GM18499 (cell line): Measurements from ENCODE around the gene DDX10.
"Not testable (repeated sequence)": the region's sequence is repeated elsewhere in the genome, so short reads cannot be mapped to it uniquely, and the experiment has no call there.

Source experiments
- ATAC-seq: cut with Tn5 transposase; IDR thresholded peaks from one replicate; pipeline ENCODE4 v1.9.1; 2021; ENCODE audit warnings: moderate number of reproducible peaks; ENCODE audit not compliant: insufficient read depth, unreplicated experiment

The DDX10 gene

GRCh38 chr11:108758458-108758857 lies 93.6 kb downstream of the DDX10 start:
- ATAC-seq, result no peak

DNA sequence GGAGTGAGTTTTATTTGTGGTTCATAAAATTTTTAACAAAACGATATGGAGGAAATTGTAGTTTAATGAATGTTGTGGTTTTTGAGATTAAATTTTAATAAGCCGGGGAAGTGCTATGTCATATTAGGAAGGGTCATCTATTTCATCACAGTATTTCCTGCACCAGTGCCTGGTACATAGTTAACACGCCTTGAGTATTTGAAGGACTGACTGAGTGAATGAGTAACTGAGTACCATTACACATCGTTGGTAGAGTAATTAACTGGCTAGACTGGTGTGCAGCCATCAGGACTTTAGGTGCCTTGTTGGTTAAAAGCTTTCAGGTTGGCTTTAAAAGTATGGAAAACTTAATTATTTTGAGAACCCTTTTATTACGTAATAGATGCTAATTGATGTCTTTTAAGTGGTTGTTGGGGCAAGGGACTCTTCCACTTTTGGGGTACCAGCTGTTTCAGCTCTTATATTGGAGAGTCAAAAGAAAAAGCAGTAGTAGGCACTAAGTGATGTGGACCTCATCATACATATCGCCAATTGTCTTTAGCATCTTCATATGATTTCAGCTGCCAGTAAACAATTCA lies 101.8 kb downstream of the DDX10 start:
- ATAC-seq, result no peak

DNA sequence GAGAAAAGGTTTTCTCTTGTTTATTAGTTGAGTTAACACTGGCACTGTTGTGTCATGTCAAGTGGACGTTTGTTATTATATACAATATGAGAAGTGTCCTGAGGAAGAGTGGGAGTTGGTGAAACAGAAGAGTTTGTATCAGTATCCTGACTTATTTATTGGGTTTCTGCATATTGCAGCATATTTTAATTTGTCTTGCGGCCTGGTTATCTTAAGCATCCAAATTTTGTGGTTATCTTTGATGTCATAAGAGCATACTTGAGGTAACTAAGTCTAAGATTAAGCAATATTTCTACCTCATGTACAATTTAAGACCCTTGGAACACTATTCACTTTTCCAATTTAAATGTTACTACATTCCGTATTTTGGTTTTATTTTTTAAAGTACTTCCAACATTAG lies 103.5 kb downstream of the DDX10 start:
- ATAC-seq, result no peak

GRCh38 chr11:108768964-108769363 lies 104.1 kb downstream of the DDX10 start:
- ATAC-seq, result no peak

DNA sequence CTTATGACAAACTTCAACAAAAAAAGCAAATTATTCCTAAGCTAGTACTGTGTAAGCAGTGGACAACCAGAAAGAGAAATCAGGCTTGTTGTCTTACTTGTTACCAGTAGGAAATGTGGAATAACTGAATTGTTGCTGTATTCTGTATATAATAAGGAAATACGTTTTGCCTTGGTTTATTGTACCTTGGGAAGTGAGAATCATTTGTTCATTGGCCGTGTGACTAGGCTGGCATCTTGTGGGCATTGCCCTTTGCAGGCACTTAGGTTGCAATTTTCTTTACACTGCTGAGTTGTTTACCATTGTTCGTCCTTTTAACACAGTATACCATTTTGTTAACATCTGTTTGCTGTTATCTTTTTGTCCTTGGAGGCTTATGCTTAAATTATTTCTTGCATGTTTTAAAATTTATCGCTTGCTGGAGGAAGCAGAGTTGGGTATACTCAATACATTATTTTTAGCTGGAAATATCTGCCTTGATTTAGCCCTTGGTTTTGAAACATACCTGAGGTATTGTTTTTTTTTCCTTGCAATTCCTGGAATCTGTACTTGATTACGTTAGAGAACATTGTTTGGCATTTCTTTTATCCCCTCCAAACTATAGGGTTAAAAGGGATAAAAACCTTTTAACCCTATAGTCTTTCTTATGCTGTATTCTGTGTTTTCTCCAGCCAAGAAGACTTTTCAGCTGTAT lies 109.3 kb downstream of the DDX10 start:
- ATAC-seq, result no peak

DNA sequence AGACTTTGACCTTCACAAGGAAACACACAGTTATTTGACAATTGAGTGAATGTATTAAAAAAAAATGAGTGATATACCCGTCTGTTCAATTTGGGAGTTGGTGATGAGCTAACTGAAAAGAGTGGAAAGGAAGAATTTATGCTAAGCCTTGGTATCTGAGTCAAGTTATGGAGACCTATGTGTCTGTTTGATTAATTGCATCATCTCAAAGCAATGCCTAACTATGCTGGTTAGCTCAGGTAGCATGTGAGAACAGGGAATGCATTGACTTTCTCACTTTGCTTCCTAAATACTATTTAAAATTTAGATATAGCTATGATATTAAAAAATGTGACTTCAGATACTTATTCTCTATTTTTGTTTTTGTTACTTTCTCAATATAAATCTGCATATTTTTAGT lies 110.5 kb downstream of the DDX10 start:
- no peak for ATAC-seq

DNA sequence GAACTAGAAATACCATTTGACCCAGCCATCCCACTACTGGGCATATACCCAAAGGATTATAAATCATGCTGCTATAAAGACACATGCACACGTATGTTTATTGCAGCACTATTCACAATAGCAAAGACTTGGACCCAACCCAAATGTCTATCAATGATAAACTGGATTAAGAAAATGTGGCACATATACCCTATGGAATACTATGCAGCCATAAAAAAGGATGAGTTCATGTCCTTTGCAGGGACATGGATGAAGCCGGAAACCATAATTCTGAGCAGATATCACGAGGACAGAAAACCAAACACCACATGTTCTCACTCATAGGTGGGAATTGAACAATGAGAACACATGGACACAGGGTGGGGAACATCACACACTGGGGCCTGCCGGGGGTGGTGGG lies 114.3 kb downstream of the DDX10 start:
- ATAC-seq, result not testable (repeated sequence)

GRCh38 chr11:108780119-108780518 lies 115.2 kb downstream of the DDX10 start:
- ATAC-seq, result no peak

- ATAC-seq, result no peak
Observed at GRCh38 chr11:108781946-108782345, 117.1 kb downstream of the DDX10 start.

DNA sequence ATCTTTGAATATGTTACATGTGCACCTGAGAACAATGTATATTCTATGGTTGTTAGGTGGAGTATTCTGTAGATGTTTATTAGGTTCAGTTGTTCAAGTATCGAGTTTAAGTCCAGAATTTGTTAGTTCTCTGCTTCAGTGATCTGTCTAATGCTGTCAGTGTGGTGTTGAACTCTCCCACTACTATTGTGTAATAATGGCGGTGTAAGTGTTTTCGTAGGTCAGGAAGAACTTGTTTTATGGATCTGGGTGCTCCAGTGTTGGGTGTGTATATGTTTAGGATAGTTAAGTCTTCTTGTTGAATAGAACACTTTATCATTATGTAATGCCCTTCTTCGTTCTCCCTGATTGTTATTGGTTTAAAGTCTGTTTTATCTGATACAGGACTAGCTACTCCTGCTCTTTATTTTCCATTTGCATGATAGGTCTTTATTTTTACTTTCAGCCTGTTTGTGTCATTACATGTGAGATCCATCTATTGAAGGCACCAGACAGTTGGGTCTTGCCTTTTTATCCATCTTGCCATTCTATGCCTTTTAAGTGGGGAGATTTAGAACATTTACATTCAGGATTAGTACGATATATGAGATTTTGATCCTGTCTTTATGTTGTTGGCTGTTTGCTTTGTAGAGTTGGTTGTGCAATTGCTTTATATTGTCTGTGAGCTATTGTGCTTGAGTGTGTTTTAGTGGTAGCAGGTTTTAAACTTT lies 121.6 kb downstream of the DDX10 start:
- no peak for ATAC-seq

GRCh38 chr11:108787105-108787504 lies 122.2 kb downstream of the DDX10 start:
- no peak for ATAC-seq

- no peak for ATAC-seq
Observed at GRCh38 chr11:108788565-108789199, 123.8 kb downstream of the DDX10 start.

DNA sequence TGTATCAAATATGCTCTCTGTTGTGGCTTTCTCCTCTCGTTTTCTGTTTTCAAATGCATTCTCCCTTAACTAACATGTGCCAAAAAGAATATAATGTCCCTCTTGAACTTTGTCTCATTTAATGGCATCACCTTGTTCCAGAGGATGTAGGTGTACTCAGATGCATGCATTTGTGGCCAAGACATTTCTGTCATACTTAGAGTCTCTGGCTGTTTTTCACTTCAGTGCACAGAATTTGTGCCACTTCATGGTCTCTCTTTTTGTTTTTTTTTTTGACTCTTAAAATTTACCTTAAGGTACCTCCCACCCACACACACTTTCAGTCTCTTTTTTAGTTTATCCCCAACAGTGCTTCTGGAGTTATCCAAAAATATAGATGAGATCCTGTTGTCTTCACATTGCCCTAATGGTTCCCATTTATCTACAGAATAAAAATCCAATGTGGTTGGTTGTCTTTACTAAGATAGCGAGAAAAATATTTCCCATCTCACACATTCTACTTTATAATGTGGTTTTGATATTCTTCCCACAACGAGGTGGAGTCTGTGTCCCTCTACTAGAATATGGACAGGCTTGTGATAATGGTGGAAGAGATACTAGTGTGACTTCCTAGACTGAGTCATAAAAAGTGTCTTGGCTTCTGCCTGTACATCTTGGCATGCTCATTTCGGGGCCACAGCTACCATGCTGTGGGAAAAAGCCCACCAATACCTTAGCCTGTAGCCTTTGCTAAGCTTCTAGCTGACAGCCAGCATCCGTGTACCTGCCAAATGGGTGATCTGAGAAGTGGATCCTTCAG lies 125.8 kb downstream of the DDX10 start:
- no peak for ATAC-seq

GRCh38 chr11:108793138-108793537 lies 128.3 kb downstream of the DDX10 start:
- no peak for ATAC-seq

GRCh38 chr11:108793611-108794010 lies 128.7 kb downstream of the DDX10 start:
- ATAC-seq, result no peak

DNA sequence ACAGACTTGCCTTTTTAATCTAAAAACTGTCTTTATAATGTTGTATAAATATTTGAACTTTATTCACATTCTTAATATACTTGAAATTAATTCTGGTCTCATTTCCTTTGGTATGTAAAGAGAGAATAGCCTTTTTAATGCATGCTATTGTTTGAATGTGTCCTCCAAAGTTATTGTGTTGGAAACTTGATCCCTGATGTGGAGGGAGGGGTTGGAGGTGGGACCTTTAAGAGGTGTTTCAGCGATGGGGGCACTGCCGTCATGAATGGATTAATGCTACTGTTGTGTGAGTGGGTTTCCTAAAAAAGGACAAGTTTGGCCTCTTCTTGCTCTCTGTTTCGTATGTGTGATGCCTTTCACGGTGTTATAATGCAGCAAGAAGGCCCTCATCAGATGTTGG lies 131.7 kb downstream of the DDX10 start:
- no peak for ATAC-seq

GRCh38 chr11:108797578-108798100 lies 132.8 kb downstream of the DDX10 start:
- no peak for ATAC-seq

DNA sequence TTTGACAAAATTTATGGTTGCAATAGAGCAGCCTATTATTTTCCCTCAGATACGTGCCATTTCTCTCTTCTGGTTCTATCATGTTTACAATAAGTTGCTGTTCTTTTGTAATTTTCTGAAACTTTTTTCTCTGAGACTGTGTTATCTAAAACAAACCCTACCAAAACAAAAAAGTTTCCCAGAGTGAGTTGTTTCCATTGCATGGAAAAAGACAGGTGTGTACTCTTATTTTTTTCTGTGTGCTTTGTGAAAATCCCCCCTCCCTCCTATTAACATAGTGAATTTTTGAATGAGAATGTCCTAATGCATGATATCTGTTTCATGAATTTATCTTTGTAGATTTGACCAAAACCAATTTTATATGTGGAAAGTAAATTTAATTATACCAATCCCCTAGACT lies 137.6 kb downstream of the DDX10 start:
- ATAC-seq, result no peak

DNA sequence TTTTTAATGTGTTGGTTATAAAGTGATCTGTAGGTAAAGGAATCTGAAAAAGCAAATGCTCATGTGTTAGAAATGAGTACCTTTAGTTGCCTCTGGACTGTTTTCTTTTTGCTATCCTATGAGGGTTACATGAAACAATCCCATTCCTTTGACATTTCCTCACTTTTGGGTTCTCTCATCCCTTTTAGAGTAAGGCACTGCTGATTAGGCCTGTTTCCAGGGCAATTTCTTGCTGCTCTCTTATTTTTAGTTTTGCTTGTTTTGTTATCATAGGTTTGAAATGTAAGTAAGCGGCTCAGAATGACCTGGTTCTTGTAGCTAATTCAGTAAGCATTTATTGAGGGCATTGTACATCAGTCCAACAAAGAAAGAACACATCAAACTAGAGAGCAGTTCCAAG lies 138.9 kb downstream of the DDX10 start:
- ATAC-seq, result no peak

DNA sequence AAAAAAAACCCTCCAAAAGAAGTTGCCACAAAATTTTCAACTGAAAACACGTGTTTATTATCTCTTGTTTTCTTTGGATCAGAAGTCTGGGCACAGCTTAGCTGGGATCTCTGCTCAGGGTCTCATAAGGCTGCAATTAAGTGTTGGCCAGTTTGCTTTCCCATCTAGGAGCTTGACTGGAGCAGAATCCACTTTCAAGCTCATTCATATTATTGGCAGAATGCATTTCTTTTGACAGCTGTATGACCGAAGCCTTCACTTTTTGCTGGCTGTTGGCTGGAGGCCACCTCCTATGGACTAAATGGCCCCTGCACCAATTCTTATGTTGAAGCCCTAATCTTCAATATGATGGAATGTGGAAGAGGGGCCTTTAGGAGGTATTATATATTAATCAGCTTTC lies 139.6 kb downstream of the DDX10 start:
- no peak for ATAC-seq
